GM18526 (cell line): ENCODE data around the gene KIN.

Experiments used
- POLR2A ChIP-seq: IDR thresholded peaks from 3 replicates; pipeline ENCODE4 v1.6.1; 2011; ENCODE audit not compliant: insufficient read length; ENCODE audit errors: extremely low read depth

KIN gene

GRCh38 chr10:7766241-7766640 lies 21.6 kb downstream of the KIN start:
- no peak for TF ChIP-seq POLR2A

GRCh38 chr10:7763929-7764328 lies 23.9 kb downstream of the KIN start:
- TF ChIP-seq POLR2A = no peak

GRCh38 chr10:7756360-7756992 lies 31.3 kb downstream of the KIN start:
- TF ChIP-seq POLR2A = no peak

GRCh38 chr10:7755103-7755502 lies 32.7 kb downstream of the KIN start:
- no peak for TF ChIP-seq POLR2A

- TF ChIP-seq POLR2A = no peak
Measured at GRCh38 chr10:7752251-7752650, 35.5 kb downstream of the KIN start.

- no peak for TF ChIP-seq POLR2A
Measured at GRCh38 chr10:7750222-7750621, 37.6 kb downstream of the KIN start.

GRCh38 chr10:7744307-7744706 lies 43.5 kb downstream of the KIN start:
- no peak for TF ChIP-seq POLR2A

GRCh38 chr10:7738536-7739407 lies 49.0 kb downstream of the KIN start:
- TF ChIP-seq POLR2A = no peak

GRCh38 chr10:7734821-7735220 lies 53.0 kb downstream of the KIN start:
- no peak for TF ChIP-seq POLR2A

- no peak for TF ChIP-seq POLR2A
Measured at GRCh38 chr10:7722927-7723529, 64.8 kb downstream of the KIN start.

- TF ChIP-seq POLR2A = no peak
Measured at GRCh38 chr10:7720478-7720877, 67.3 kb downstream of the KIN start.

GRCh38 chr10:7718685-7719084 lies 69.1 kb downstream of the KIN start:
- TF ChIP-seq POLR2A = no peak

GRCh38 chr10:7717767-7718166 lies 70.0 kb downstream of the KIN start:
- no peak for TF ChIP-seq POLR2A

- TF ChIP-seq POLR2A = no peak
Measured at GRCh38 chr10:7715515-7715914, 72.3 kb downstream of the KIN start.

- TF ChIP-seq POLR2A = no peak
Measured at GRCh38 chr10:7710446-7710845, 77.3 kb downstream of the KIN start.

- TF ChIP-seq POLR2A = no peak
Measured at GRCh38 chr10:7708832-7709231, 79.0 kb downstream of the KIN start.
